Adrenal gland (tissue), 12 donors: Measurements from ENCODE around the gene BAG3. TPM values are rescaled to one million over a fixed set of nuclear protein-coding genes. Genes with fewer than 3 reads are reported as not detected.

ENCODE experiments used
- DNase-seq, 7 donors: peaks; one replicate each; pipeline ENCODE4 v3.0.0-alpha.2; 2019 to 2020
- H3K27ac ChIP-seq, 5 donors: fragments of 200-600 bp; sonication (generic) in 4 of 5; 1 replicate in 3 of 5; 2 replicates in 2 of 5; pipeline versions ENCODE4 v1.5.1 to v1.8.0; 2016 to 2020; ENCODE audit warnings: mild to moderate bottlenecking in 1 of 5
- H3K27me3 ChIP-seq: fragments of 200-600 bp; 2 replicates; pipeline ENCODE4 v1.8.0; 2021
- H3K36me3 ChIP-seq, 2 donors: fragments of 200-600 bp; replicated peaks in 1 of 2; 1 replicate in 1 of 2; 2 replicates in 1 of 2; pipeline versions ENCODE4 v1.5.1 to v1.8.0; 2018 to 2022
- H3K4me1 ChIP-seq, 2 donors: fragments of 200-600 bp; replicated peaks in 1 of 2; 1 replicate in 1 of 2; 2 replicates in 1 of 2; pipeline versions ENCODE4 v1.5.1 to v1.8.0; 2018 to 2021
- H3K4me3 ChIP-seq, 4 donors: fragments of 200-600 bp; sonication (generic) in 3 of 4; one replicate each; pipeline ENCODE4 v1.5.1; 2016 to 2018
- H3K9me3 ChIP-seq, 3 donors: fragments of 200-600 bp; sonication (generic) in 1 of 3; replicated peaks in 1 of 3; 1 replicate in 2 of 3; 2 replicates in 1 of 3; pipeline versions ENCODE4 v1.5.1 to v1.8.0; 2016 to 2021
- CTCF ChIP-seq, 6 experiments: fragments of 450-650 bp in 4 of 6; fragments of 200-600 bp in 2 of 6; sonication (generic) in 1 of 6; IDR thresholded peaks; 1 replicate in 5 of 6; 2 replicates in 1 of 6; pipeline versions ENCODE4 v1.5.1 to v1.8.0; 2016 to 2021; ENCODE audit warnings: antibody characterized with exemption in 6 of 6, mild to moderate bottlenecking in 2 of 6, moderate library complexity in 1 of 6
- POLR2A ChIP-seq, 2 donors: fragments of 450-650 bp; IDR thresholded peaks; one replicate each; pipeline ENCODE4 v1.6.1; 2017; ENCODE audit warnings: antibody characterized with exemption in 2 of 2, mild to moderate bottlenecking in 2 of 2, moderate library complexity in 1 of 2
- WGBS, 4 donors: extraction: QIAGEN DNeasy Blood & Tissue Kit in 2 of 4; methylation state at CpG; one replicate each; pipeline versions ENCODE4 v1.1.5 to v1.1.7; 2013 to 2017; 5-methylcytosine and 5-hydroxymethylcytosine counted together
- intact Hi-C, 2 donors: fragments of 100-400 bp; cut with DNase I; formaldehyde crosslinking; loops; one replicate each; pipeline versions ENCODE4 v1.14.1 to v1.15.0; 2022 to 2023
- polyA plus RNA-seq, 3 donors: library from polyadenylated mRNA; stranded (reverse); fragments of 200-250 nt in 2 of 3; fragments of 350-450 nt in 1 of 3; fragmentation: Illumina TruSeq in 1 of 3; extraction: RNeasy Lipid Tissue Mini Kit (QIAGEN cat#74804) in 1 of 3; gene quantifications; one replicate each; pipeline ENCODE4 v1.2.3, GENCODE V29; 2013 to 2014
- total RNA-seq, 9 donors: library from RNA; depleted of rRNA in 4 of 9; stranded (reverse); fragments of >200 nt in 4 of 9; fragments of 120-200 nt in 1 of 9; fragmentation: NEBNext Ultra II Directional in 1 of 9; extraction: Animal tissue kit (Norgen Biotek cat#: 25700) in 1 of 9; gene quantifications; one replicate each; pipeline versions ENCODE4 v1.1.0 to v1.2.4, GENCODE V29; 2013 to 2023
- donor health status: healthy with polysubstance abuse.
- donor health status: Bipolar disorder and iron deficiency.
- donor health status: DM: yes; HTN: yes; CAD: no.
- donor health status: DM: no; HTN: no; CAD: no.
- donor health status: DM: no; HTN: no; CAD: no.
- donor health status: DM: yes; HTN: yes; CAD: no.

The BAG3 gene
- total and polyA plus RNA-seq, 12 donors, result 6.1 to 49.3 (median 30.0) TPM

- H3K9me3 ChIP-seq, result no peaks in the 10 kb centered on the region
- intact Hi-C loops, result loop anchor here in 1 of 2 donors (5.0 to 10.0 kb wide), 3 partner anchors 67 to 170 kb away; no protein-coding TSS in a partner anchor
- no peak for DNase-seq
- no peak for TF ChIP-seq CTCF (IDR thresholded peaks at IDR 0.05)
- TF ChIP-seq POLR2A (IDR thresholded peaks at IDR 0.05), result no peak
- H3K4me1 ChIP-seq, result peaks cover 1 to 8% of the 10 kb centered on the region in 2 donors
- peak overlapping the region in 2 of 5 donors; percentile 51 to 53 for H3K27ac ChIP-seq
- H3K4me3 ChIP-seq, result no peak overlapping the region
- H3K36me3 ChIP-seq, result no peaks in the 10 kb centered on the region
- WGBS, 4 donors, result 70 to 78% (median 74%) methylated on average over 10 of the region's 10 CpGs
- no peaks in the 10 kb centered on the region for H3K27me3 ChIP-seq
These were observed 36.2 kb downstream of the BAG3 start for GRCh38 chr10:119687192-119688032.

DNA sequence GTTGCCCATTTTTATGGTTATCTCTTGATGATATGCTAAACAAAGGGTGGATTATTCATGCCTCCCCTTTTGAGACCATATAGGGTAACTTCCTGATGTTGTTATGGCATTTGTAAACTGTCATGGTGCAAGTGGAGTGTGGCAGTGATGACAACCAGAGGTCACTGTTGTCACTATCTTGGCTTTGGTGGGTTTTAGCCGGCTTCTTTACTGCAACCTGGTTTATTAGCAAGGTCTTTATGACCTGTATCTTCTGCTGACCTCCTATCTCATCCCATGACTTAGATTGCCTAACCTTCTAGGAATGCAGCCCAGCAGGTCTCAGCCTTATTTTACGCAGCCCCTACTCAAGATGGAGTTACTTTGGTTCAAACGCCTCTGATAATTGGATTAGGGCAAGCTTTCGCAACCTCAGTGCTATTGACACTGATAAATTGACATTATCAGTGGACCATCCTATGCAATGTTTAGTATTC lies 36.9 kb downstream of the BAG3 start:
- no peaks in the 10 kb centered on the region for H3K27me3 ChIP-seq
- intact Hi-C loops, result loop anchor here in 1 of 2 donors (5.0 to 10.0 kb wide), 3 partner anchors 67 to 169 kb away; no protein-coding TSS in a partner anchor
- 83 to 92% (median 88%) methylated on average over 4 of the region's 4 CpGs for WGBS, 4 donors

GRCh38 chr10:119689016-119689580 lies 37.9 kb downstream of the BAG3 start:
- intact Hi-C loops, result loop anchor here in 1 of 2 donors (5.0 to 10.0 kb wide), 3 partner anchors 66 to 168 kb away; no protein-coding TSS in a partner anchor
- no peak for DNase-seq
- Histone ChIP-seq H3K27me3 (no peaks in the 10 kb centered on the region), H3K4me3 (no peak overlapping the region), H3K36me3 (no peaks in the 10 kb centered on the region), H3K9me3 (no peaks in the 10 kb centered on the region), H3K27ac (no peak overlapping the region), H3K4me1 (peaks cover 0 to 6% of the 10 kb centered on the region in 2 donors)
- TF ChIP-seq POLR2A (IDR thresholded peaks at IDR 0.05) (no peak), CTCF (IDR thresholded peaks at IDR 0.05) (no peak)
- 78 to 84% (median 81%) methylated on average over 6 of the region's 6 CpGs for whole genome bisulfite sequencing, 4 donors

More for the DNA sequence above, 36.9 kb downstream of the BAG3 start:
- no peaks in the 10 kb centered on the region for H3K36me3 ChIP-seq
- H3K9me3 ChIP-seq, result no peaks in the 10 kb centered on the region
- no peak overlapping the region for H3K27ac ChIP-seq
- TF ChIP-seq CTCF (IDR thresholded peaks at IDR 0.05), result no peak
- TF ChIP-seq POLR2A (IDR thresholded peaks at IDR 0.05), result no peak
- H3K4me1 ChIP-seq, result peaks cover 0 to 6% of the 10 kb centered on the region in 2 donors
- DNase-seq, result no peak
- no peak overlapping the region for H3K4me3 ChIP-seq

- DNase-seq, result no peak
- H3K9me3 ChIP-seq, result no peaks in the 10 kb centered on the region
- H3K36me3 ChIP-seq, result no peaks in the 10 kb centered on the region
- TF ChIP-seq POLR2A (IDR thresholded peaks at IDR 0.05) (no peak), CTCF (IDR thresholded peaks at IDR 0.05) (no peak)
- peaks cover 0 to 5% of the 10 kb centered on the region in 2 donors for H3K4me1 ChIP-seq
- WGBS, 4 donors, result 83 to 98% (median 87%) methylated on average over 3 of the region's 3 CpGs
- no peak overlapping the region for H3K4me3 ChIP-seq
- intact Hi-C loops, result no loop called here
- no peak overlapping the region for H3K27ac ChIP-seq
- no peaks in the 10 kb centered on the region for H3K27me3 ChIP-seq
These were observed 40.5 kb downstream of the BAG3 start for GRCh38 chr10:119691726-119692125.
